SU-DHL-6 (cell line): ENCODE results near the gene TNFRSF1B.

ENCODE experiments used
- EZH2phosphoT487 ChIP-seq: fragments of 200-600 bp; sonication (generic), shearing (Covaris generic); conservative IDR thresholded peaks from 2 replicates; pipeline ENCODE4 v1.6.1; 2018; ENCODE audit warnings: mild to moderate bottlenecking, antibody characterized with exemption, low read length, moderate library complexity, mixed read lengths
- TF ChIP-seq, protein P1 (sequence below): fragments of 200-600 bp; sonication (generic); IDR thresholded peaks from one replicate; pipeline ENCODE4 v1.5.1; 2017; ENCODE audit warnings: antibody characterized with exemption, mild to moderate bottlenecking, low read length, moderate library complexity; ENCODE audit not compliant: insufficient read depth, poor library complexity, severe bottlenecking

GRCh38 chr1:12209495-12209832 lies 42.7 kb downstream of the TNFRSF1B start:
- TF ChIP-seq, protein P1, sequence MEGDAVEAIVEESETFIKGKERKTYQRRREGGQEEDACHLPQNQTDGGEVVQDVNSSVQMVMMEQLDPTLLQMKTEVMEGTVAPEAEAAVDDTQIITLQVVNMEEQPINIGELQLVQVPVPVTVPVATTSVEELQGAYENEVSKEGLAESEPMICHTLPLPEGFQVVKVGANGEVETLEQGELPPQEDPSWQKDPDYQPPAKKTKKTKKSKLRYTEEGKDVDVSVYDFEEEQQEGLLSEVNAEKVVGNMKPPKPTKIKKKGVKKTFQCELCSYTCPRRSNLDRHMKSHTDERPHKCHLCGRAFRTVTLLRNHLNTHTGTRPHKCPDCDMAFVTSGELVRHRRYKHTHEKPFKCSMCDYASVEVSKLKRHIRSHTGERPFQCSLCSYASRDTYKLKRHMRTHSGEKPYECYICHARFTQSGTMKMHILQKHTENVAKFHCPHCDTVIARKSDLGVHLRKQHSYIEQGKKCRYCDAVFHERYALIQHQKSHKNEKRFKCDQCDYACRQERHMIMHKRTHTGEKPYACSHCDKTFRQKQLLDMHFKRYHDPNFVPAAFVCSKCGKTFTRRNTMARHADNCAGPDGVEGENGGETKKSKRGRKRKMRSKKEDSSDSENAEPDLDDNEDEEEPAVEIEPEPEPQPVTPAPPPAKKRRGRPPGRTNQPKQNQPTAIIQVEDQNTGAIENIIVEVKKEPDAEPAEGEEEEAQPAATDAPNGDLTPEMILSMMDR = no peak
- TF ChIP-seq EZH2phosphoT487 = no peak
